Hematopoietic multipotent progenitor cell treated with erythropoietin and hydrocortisone succinate and interleukin-3 and kit ligand, for 8 days (in vitro differentiated cells): ENCODE data around the gene ACOXL.

ENCODE experiments used
- DNase-seq: peaks from one replicate; pipeline ENCODE4 v3.0.0-alpha.2; 2015

Gene ACOXL

DNA sequence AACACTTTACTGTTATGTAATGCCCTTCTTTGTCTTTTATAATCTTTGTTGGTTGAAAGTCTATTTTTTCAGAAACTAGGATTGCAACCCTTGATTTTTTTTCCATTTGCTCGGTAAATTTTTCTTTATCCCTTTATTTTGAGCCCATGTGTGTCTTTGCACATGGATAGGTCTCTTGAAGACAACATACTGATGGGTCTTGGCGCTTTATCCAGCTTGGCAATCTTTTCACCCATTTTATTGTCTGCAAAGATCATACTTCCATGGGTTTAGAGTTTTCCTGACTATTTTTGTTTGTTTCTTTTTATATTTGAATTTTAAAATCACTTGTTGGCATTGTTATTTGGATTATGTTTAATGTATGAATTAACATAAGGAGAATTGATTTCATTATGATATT, 27.0 kb downstream of the ACOXL start:
- no peak for DNase-seq

DNA sequence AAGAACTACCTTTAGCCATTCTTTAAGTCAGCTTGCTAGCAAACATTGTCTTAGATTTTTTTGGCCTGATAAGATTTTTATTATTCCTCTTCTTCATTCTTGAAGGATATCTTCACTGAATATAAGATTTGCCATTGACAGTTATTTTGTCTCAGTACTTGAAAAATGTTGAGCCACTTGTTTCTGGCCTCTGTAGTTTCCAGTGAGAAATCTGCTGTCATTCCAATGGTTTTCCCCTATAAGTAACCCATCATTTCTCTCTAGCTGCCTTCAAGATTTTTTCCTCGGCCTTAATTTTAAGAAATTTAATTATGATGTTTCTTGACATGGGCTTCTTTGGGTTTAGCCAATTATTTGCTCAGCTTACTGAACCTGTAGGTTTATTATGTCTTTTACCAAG, 32.6 kb downstream of the ACOXL start:
- DNase-seq = no peak

DNA sequence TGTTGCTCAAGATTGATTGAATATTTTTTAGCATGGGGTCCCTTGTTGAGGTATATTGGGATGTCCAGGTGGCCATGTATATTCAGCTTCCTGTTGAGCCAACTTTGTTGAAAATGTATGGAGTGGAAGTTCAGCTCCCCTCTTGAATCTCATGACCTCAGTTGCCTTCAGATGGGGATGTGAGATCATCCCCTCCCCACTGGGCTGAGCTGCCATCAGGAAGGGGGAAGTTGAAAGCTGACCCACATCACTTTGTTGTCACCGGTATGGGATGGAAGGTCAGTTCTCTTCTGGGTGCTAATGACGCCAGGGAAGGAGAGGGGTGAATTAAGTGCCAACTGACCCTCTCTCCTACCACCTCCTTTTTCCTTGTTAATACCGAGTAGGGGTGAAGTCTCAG, 33.9 kb downstream of the ACOXL start:
- no peak for DNase-seq

GRCh38 chr2:110768591-110768990, 36.2 kb downstream of the ACOXL start:
- DNase-seq = no peak

GRCh38 chr2:110770404-110770958, 38.1 kb downstream of the ACOXL start:
- no peak for DNase-seq

DNA sequence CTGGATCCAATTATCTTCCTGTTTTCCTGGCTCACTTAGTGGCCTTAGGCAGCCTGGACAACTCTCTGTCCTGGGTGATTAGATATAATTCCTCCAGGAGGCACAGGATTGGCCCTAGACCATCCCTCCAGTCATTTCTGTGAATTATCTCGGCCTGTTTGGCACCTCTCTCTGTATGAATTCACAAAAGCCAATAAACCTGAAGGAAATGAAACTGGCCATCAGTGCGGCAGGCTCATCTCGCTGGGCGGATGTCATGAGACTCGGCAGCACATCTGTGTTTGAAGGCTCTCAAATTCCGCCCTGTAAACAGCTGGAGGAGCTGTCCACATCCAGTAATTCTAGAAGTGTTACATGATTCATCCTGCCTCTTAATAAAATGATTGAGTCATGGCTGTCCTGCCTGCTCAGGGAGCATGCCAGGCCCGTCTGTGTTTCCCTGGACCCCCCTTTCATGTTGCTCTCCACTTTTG, 38.6 kb downstream of the ACOXL start:
- DNase-seq = no peak

GRCh38 chr2:110771547-110772382, 39.4 kb downstream of the ACOXL start:
- no peak for DNase-seq

DNA sequence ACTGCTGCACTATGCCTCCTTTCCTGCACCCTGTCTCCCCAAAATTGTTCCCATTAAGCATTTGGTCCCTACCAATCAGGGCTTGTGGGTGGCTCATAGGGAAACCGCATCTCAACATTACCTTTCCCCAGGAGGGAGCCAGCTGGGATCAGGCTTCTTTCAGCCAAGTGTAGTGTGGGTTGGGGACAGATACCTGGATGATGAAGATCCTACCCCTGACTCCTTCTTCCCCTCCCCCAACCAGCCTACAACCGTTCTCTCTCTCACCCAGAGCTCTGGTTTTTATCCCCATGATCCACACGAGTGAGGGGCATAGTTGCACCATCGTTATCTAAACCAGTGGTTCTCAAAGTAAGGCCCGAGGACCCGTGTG, 40.0 kb downstream of the ACOXL start:
- no peak for DNase-seq

- DNase-seq = no peak
Measured at GRCh38 chr2:110773401-110773921, 41.1 kb downstream of the ACOXL start.

DNA sequence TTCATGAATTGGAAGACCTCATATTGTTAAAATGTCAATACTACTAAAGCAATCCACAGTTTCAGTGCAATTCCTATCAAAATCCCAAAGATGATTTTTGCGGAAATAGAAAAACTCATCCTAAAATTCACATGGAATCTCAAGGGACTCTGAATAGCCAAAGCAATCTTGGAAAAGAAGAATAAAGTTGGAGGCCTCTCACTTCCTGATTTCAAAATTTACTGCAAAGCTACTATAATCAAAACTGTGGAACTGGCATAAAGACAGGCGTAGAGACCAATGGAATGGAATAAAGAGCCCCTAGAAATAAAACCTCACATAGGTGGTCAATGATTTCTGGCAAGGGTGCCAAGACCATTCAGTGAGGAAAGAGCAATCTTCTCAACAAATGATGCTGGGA, 42.3 kb downstream of the ACOXL start:
- DNase-seq = no peak

GRCh38 chr2:110777531-110778311, 45.3 kb downstream of the ACOXL start:
- DNase-seq = no peak

- DNase-seq = no peak
Measured at GRCh38 chr2:110780461-110780860, 48.1 kb downstream of the ACOXL start.

DNA sequence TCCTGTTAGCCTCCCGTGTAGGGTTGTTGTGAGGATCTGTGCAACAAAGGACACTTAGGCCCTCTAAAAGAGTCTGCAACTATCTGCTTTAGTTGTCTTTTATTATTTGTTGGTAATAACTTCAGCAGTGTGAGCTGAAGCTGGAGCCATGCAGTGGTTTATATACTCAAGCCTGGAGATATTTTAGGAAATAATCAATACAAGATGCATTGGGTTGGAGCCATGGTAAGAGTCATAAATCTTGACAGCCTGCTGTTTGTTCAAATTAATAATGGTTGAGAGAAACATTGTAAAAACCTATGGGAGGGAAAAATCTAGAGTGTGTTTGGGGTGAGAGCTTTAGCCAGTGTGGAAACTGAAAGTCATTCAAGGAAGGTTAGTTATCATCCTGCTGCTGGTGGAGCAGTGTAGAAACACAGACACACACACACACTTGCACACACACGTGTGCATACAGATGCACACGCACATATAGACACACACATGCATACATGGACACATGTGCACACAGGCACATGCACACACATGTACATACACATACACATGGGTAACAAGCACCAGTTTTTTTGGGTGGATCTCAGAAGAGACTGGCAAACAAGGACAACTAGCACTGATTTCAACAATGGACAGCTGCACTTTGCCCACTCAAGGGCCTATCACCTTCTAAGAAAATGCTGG, 51.0 kb downstream of the ACOXL start:
- no peak for DNase-seq

DNA sequence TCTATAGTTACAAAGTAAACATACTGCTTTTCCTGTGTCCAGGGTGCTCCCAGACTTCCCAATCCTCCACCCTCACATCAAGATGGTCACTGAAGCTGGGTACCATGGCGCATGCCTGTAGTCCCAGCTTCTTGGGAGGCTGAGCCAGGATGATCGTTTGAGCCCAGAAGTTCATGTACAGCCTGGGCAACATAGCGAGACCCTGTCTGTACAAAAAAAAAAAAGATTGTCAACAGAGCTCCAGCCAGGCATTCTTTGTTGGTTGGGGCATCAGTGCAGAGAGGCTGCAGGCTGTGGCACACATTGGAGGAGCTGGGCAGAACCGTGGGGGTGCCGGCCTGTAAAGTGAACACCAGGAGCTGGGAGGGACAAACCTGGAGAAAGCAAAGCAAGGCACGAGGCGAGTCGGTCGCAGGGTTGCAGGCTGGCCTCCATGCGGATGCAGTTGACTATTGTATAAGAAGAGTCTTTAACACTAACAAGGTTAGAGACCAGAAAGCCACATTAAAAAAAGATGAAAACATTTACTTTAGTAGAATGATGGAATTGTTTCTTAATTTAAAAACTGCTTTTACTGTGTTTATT, 51.8 kb downstream of the ACOXL start:
- no peak for DNase-seq

GRCh38 chr2:110785439-110785838, 53.1 kb downstream of the ACOXL start:
- no peak for DNase-seq

DNA sequence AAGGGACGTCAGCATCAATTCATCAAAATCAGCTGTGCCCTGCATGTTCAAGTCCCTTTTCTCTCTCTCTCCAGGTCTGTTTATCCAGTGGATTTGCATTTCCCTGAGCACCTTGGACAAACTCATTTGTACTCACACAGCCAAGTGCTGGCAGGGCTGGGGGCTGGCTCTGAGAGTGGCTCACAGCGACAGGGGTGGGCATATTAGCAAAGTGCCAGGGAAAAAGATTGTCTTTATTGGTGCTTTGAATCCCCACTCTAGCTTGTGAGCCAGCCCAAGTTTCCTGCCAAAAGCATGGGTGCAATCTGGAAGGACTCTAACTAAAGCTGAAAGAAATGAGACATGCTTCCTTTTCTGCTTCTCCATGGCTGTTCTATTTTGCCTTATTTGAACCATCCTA, 56.6 kb downstream of the ACOXL start:
- DNase-seq = no peak

GRCh38 chr2:110789706-110790105, 57.3 kb downstream of the ACOXL start:
- DNase-seq = no peak

DNA sequence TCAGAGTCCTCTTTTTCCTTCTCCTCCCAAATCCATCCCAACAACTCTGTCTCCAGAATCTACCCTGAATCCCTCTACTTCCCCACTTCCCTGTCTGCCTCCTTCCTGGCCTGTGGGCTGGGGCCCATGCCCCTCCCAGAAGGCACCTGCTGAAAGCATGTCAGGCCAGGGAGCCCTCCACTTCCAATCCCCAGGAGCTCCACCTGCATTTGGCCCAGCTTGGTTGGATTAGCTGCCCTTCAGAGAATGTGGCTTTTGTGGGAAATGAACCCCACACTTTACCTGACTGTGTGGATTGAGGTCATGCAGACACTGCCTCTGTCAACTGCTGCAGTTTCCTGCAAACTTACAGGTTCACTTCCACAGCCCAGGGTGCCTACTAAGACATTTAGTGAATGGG, 58.5 kb downstream of the ACOXL start:
- no peak for DNase-seq

DNA sequence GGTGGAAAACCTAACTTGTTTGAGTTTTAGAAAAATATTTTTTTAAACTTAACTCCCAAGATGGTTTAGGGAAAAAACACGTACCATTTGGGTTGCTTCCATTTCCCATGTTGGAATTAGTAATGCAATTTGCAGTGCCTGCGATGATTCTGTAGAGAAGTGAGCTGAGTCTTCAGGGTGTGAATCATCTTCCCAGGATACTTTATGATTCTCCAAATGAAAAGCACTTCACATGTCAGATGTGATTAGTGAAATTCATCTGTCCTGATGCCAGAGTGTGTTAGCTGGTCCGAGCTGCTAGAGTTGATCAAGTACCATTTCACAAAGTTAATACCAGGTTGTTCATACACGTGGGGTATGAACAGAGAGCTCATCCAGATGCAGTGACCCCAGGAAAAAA, 59.1 kb downstream of the ACOXL start:
- no peak for DNase-seq

DNA sequence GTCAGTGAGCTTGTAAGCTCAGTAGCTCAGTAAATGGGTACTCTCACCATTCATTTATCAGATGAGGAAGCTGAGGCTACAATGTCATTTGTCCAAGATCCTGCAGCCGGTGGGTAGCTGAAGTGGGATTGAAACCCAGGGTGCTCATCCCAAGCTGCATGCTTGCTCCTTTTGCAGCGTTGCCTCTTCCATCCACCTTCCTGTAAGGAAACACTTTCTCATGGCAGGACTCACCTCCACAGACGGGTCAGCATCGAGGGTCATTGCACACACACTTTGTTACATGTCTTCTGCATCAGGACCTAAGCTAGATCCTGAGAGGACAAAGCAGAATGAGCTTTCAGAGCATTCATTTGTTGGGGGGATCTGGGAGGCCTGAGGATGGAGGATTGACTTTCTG, 60.7 kb downstream of the ACOXL start:
- DNase-seq = no peak

DNA sequence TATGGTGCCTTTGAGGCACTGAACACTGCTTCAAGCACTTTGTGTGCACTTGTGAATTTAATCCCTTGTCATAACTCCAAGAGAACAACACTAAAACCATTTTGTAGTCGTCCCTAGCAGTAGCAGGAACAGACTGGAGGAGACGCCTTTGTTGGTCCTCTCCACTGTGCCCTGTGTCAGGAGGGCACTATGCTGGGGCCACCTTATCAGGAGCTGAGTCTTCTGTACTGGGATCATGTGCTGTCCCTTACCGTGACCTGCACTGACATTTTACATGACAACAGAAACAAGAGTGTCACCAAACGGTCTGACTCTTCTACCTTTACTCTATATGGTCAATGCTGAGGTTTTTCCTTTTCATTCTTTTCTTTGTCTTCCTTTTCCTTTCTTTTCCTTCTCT, 62.0 kb downstream of the ACOXL start:
- no peak for DNase-seq

- no peak for DNase-seq
Measured at GRCh38 chr2:110794951-110795350, 62.6 kb downstream of the ACOXL start.
